Astrocyte of the hippocampus (primary cell): ENCODE results near the gene CC2D1B.
A peak's percentile ranks its signal among the peaks of the same experiment; 100 is the strongest.

Experiments used
- DNase-seq: peaks from one replicate; pipeline ENCODE4 v3.0.0; 2011; ENCODE audit warnings: low read depth, low spot score

The CC2D1B gene

GRCh38 chr1:52359676-52360594 lies 6.1 kb downstream of the CC2D1B start:
- DNase-seq = no peak

- DNase-seq = no peak
Observed at GRCh38 chr1:52358851-52359497, 7.0 kb downstream of the CC2D1B start.

GRCh38 chr1:52357397-52357796 lies 8.6 kb downstream of the CC2D1B start:
- no peak for DNase-seq

GRCh38 chr1:52356818-52357355 lies 9.1 kb downstream of the CC2D1B start:
- no peak for DNase-seq

- no peak for DNase-seq
Observed at GRCh38 chr1:52355847-52356505, 10.0 kb downstream of the CC2D1B start.

GRCh38 chr1:52355436-52355835 lies 10.6 kb downstream of the CC2D1B start:
- DNase-seq = no peak

GRCh38 chr1:52352690-52353089 lies 13.3 kb downstream of the CC2D1B start:
- no peak for DNase-seq

GRCh38 chr1:52348704-52349300 lies 17.2 kb downstream of the CC2D1B start:
- DNase-seq = peak; percentile 66

GRCh38 chr1:52346653-52347052 lies 19.4 kb downstream of the CC2D1B start:
- DNase-seq = no peak

GRCh38 chr1:52345252-52345651 lies 20.8 kb downstream of the CC2D1B start:
- no peak for DNase-seq

GRCh38 chr1:52343979-52344378 lies 22.0 kb downstream of the CC2D1B start:
- no peak for DNase-seq

GRCh38 chr1:52341655-52342260 lies 24.2 kb downstream of the CC2D1B start:
- no peak for DNase-seq

- no peak for DNase-seq
Observed at GRCh38 chr1:52337439-52337838, 28.6 kb downstream of the CC2D1B start.

- no peak for DNase-seq
Observed at GRCh38 chr1:52334906-52335528, 31.0 kb downstream of the CC2D1B start.

GRCh38 chr1:52332411-52332810 lies 33.6 kb downstream of the CC2D1B start:
- DNase-seq = no peak

GRCh38 chr1:52328615-52329014 lies 37.4 kb downstream of the CC2D1B start:
- peak; percentile 16 for DNase-seq

- no peak for DNase-seq
Observed at GRCh38 chr1:52325786-52326185, 40.2 kb downstream of the CC2D1B start.

GRCh38 chr1:52323731-52324130 lies 42.3 kb downstream of the CC2D1B start:
- DNase-seq = no peak

GRCh38 chr1:52321061-52321460 lies 44.9 kb downstream of the CC2D1B start:
- no peak for DNase-seq

- DNase-seq = no peak
Observed at GRCh38 chr1:52306227-52307006, 59.6 kb downstream of the CC2D1B start.
